Measurements from ENCODE around the gene ACAD10. TPM values are rescaled to one million over a fixed set of nuclear protein-coding genes. Genes with fewer than 3 reads are reported as not detected.
A peak's percentile ranks its signal among the peaks of the same experiment; 100 is the strongest.
"Not testable (repeated sequence)": the region's sequence is repeated elsewhere in the genome, so short reads cannot be mapped to it uniquely, and the experiment has no call there.

Gene ACAD10
- total RNA-seq, 2 donors from 2014 or later: 28.7 to 40.2 TPM

- no peak for ATAC-seq (replicated peaks)
- no peaks in the 10 kb centered on the region for H3K4me1 Mint-ChIP-seq
- H3K36me3 Mint-ChIP-seq (ENCODE audit: low read depth): peaks cover 95% of the 10 kb centered on the region
- H3K4me3 Mint-ChIP-seq: no peak overlapping the region
- no peak overlapping the region for H3K27ac Mint-ChIP-seq
- H3K9me3 Mint-ChIP-seq: no peaks in the 10 kb centered on the region
- no peaks in the 10 kb centered on the region for H3K27me3 Mint-ChIP-seq
These were observed 13.0 kb upstream of the ACAD10 start for GRCh38 chr12:111672822-111673381.

- Mint-ChIP-seq H3K4me3 (no peak overlapping the region), H3K27ac (no peak overlapping the region), H3K36me3 (ENCODE audit: low read depth) (peaks cover 95% of the 10 kb centered on the region), H3K27me3 (no peaks in the 10 kb centered on the region), H3K4me1 (no peaks in the 10 kb centered on the region), H3K9me3 (no peaks in the 10 kb centered on the region)
- no peak for ATAC-seq (replicated peaks)
These were observed 12.3 kb upstream of the ACAD10 start for GRCh38 chr12:111673503-111673902.

GRCh38 chr12:111677186-111677585 lies 8.7 kb upstream of the ACAD10 start:
- Mint-ChIP-seq H3K9me3 (no peaks in the 10 kb centered on the region), H3K27ac (no peak overlapping the region), H3K36me3 (ENCODE audit: low read depth) (peaks cover 93% of the 10 kb centered on the region), H3K4me1 (no peaks in the 10 kb centered on the region), H3K27me3 (no peaks in the 10 kb centered on the region), H3K4me3 (no peak overlapping the region)
- ATAC-seq (replicated peaks): no peak

GRCh38 chr12:111684485-111685198 lies 1.2 kb upstream of the ACAD10 start:
- peaks cover 61% of the 10 kb centered on the region for H3K36me3 Mint-ChIP-seq (ENCODE audit: low read depth)
- H3K27ac Mint-ChIP-seq: peak overlapping the region; percentile 96
- peaks cover 29% of the 10 kb centered on the region for H3K4me1 Mint-ChIP-seq
- not testable (repeated sequence) for H3K9me3 Mint-ChIP-seq; H3K27me3 Mint-ChIP-seq; ATAC-seq (replicated peaks)
- H3K4me3 Mint-ChIP-seq: peak overlapping the region; percentile 96

GRCh38 chr12:111685322-111685810 lies 487 bp upstream of the ACAD10 start:
- H3K36me3 Mint-ChIP-seq (ENCODE audit: low read depth): peaks cover 56% of the 10 kb centered on the region
- peak overlapping the region; percentile 96 for H3K27ac Mint-ChIP-seq
- peak overlapping the region; percentile 96 for H3K4me3 Mint-ChIP-seq
- no peaks in the 10 kb centered on the region for H3K9me3 Mint-ChIP-seq
- ATAC-seq (replicated peaks): no peak
- no peaks in the 10 kb centered on the region for H3K27me3 Mint-ChIP-seq
- H3K4me1 Mint-ChIP-seq: peaks cover 29% of the 10 kb centered on the region

GRCh38 chr12:111686574-111687105 lies 787 bp downstream of the ACAD10 start:
- no peak for ATAC-seq (replicated peaks)
- peaks cover 53% of the 10 kb centered on the region for H3K36me3 Mint-ChIP-seq (ENCODE audit: low read depth)
- H3K27ac Mint-ChIP-seq: peak overlapping the region; percentile 96
- peaks cover 34% of the 10 kb centered on the region for H3K4me1 Mint-ChIP-seq
- H3K9me3 Mint-ChIP-seq: no peaks in the 10 kb centered on the region
- no peaks in the 10 kb centered on the region for H3K27me3 Mint-ChIP-seq
- H3K4me3 Mint-ChIP-seq: peak overlapping the region; percentile 96

GRCh38 chr12:111687255-111687654 lies 1.4 kb downstream of the ACAD10 start:
- peak overlapping the region; percentile 96 for H3K27ac Mint-ChIP-seq
- H3K9me3 Mint-ChIP-seq: no peaks in the 10 kb centered on the region
- peaks cover 51% of the 10 kb centered on the region for H3K36me3 Mint-ChIP-seq (ENCODE audit: low read depth)
- no peaks in the 10 kb centered on the region for H3K27me3 Mint-ChIP-seq
- H3K4me3 Mint-ChIP-seq: peak overlapping the region; percentile 96
- no peak for ATAC-seq (replicated peaks)
- peaks cover 34% of the 10 kb centered on the region for H3K4me1 Mint-ChIP-seq

- no peak for ATAC-seq (replicated peaks)
- Mint-ChIP-seq H3K36me3 (ENCODE audit: low read depth) (peaks cover 50% of the 10 kb centered on the region), H3K4me1 (peaks cover 31% of the 10 kb centered on the region), H3K4me3 (peak overlapping the region; percentile 24), H3K9me3 (no peaks in the 10 kb centered on the region), H3K27me3 (no peaks in the 10 kb centered on the region), H3K27ac (no peak overlapping the region)
These were observed 2.1 kb downstream of the ACAD10 start for GRCh38 chr12:111687952-111688351.

GRCh38 chr12:111691262-111691661 lies 5.4 kb downstream of the ACAD10 start:
- Mint-ChIP-seq H3K4me1 (peaks cover 16% of the 10 kb centered on the region), H3K27me3 (no peaks in the 10 kb centered on the region), H3K9me3 (no peaks in the 10 kb centered on the region), H3K4me3 (no peak overlapping the region), H3K36me3 (ENCODE audit: low read depth) (peaks cover 60% of the 10 kb centered on the region), H3K27ac (no peak overlapping the region)
- no peak for ATAC-seq (replicated peaks)

GRCh38 chr12:111692575-111693210 lies 6.8 kb downstream of the ACAD10 start:
- Mint-ChIP-seq H3K27ac (peak overlapping the region; percentile 23), H3K4me3 (no peak overlapping the region), H3K9me3 (no peaks in the 10 kb centered on the region), H3K4me1 (peaks cover 5% of the 10 kb centered on the region), H3K36me3 (ENCODE audit: low read depth) (peaks cover 67% of the 10 kb centered on the region), H3K27me3 (no peaks in the 10 kb centered on the region)
- no peak for ATAC-seq (replicated peaks)

- peaks cover 78% of the 10 kb centered on the region for H3K36me3 Mint-ChIP-seq (ENCODE audit: low read depth)
- no peaks in the 10 kb centered on the region for H3K27me3 Mint-ChIP-seq
- peaks cover 5% of the 10 kb centered on the region for H3K4me1 Mint-ChIP-seq
- no peak for ATAC-seq (replicated peaks)
- no peak overlapping the region for H3K27ac Mint-ChIP-seq
- H3K4me3 Mint-ChIP-seq: no peak overlapping the region
- no peaks in the 10 kb centered on the region for H3K9me3 Mint-ChIP-seq
These were observed 8.0 kb downstream of the ACAD10 start for GRCh38 chr12:111693818-111694217.

GRCh38 chr12:111699962-111700361 lies 14.1 kb downstream of the ACAD10 start:
- Mint-ChIP-seq H3K4me1 (no peaks in the 10 kb centered on the region), H3K36me3 (ENCODE audit: low read depth) (peaks cover 85% of the 10 kb centered on the region), H3K4me3 (no peak overlapping the region), H3K27ac (no peak overlapping the region), H3K27me3 (no peaks in the 10 kb centered on the region), H3K9me3 (no peaks in the 10 kb centered on the region)
- ATAC-seq (replicated peaks): no peak

- no peak overlapping the region for H3K4me3 Mint-ChIP-seq
- no peak for ATAC-seq (replicated peaks)
- no peaks in the 10 kb centered on the region for H3K4me1 Mint-ChIP-seq
- peaks cover 83% of the 10 kb centered on the region for H3K36me3 Mint-ChIP-seq (ENCODE audit: low read depth)
- H3K9me3 Mint-ChIP-seq: no peaks in the 10 kb centered on the region
- H3K27ac Mint-ChIP-seq: no peak overlapping the region
- H3K27me3 Mint-ChIP-seq: no peaks in the 10 kb centered on the region
These were observed 19.8 kb downstream of the ACAD10 start for GRCh38 chr12:111705672-111706071.

GRCh38 chr12:111706145-111706544 lies 20.3 kb downstream of the ACAD10 start:
- peaks cover 83% of the 10 kb centered on the region for H3K36me3 Mint-ChIP-seq (ENCODE audit: low read depth)
- no peak for ATAC-seq (replicated peaks)
- no peaks in the 10 kb centered on the region for H3K27me3 Mint-ChIP-seq
- H3K4me3 Mint-ChIP-seq: no peak overlapping the region
- H3K27ac Mint-ChIP-seq: no peak overlapping the region
- H3K4me1 Mint-ChIP-seq: no peaks in the 10 kb centered on the region
- no peaks in the 10 kb centered on the region for H3K9me3 Mint-ChIP-seq

GRCh38 chr12:111715279-111715678 lies 29.4 kb downstream of the ACAD10 start:
- H3K27me3 Mint-ChIP-seq: no peaks in the 10 kb centered on the region
- no peak overlapping the region for H3K27ac Mint-ChIP-seq
- no peaks in the 10 kb centered on the region for H3K9me3 Mint-ChIP-seq
- peaks cover 78% of the 10 kb centered on the region for H3K36me3 Mint-ChIP-seq (ENCODE audit: low read depth)
- H3K4me3 Mint-ChIP-seq: no peak overlapping the region
- no peaks in the 10 kb centered on the region for H3K4me1 Mint-ChIP-seq
- ATAC-seq (replicated peaks): no peak

Measured in activated T-helper 17 cell treated with anti-CD3 and anti-CD28 coated beads, Interleukin-2, amount 50 U/mL, for 72 hours (primary cell).